Measurements from ENCODE around the gene PLPP4. TPM values are rescaled to one million over a fixed set of nuclear protein-coding genes. Genes with fewer than 3 reads are reported as not detected.

The PLPP4 gene
- total RNA-seq, 2 donors from 2014 or later = not detected

DNA sequence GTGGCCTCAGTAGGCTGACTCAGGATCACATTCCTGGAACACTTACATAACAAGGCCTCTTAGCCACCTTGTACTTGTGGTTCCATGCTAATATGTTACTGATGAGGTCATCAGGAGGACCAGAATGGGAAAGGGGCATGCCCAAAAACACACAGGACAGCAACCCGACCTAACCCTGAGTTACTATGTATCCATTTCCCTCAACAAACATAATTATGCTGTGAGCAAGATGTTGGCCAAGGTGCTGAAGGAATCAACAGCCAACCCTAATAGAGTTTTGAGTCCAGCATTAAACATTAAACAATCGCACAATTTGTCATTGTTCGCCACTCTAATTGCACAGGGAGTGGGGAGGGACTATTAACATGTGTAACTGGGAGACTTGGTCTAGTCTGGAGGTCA lies 129.4 kb downstream of the PLPP4 start:
- H3K9me3 ChIP-seq = no peaks in the 10 kb centered on the region
- TF ChIP-seq, protein P1, sequence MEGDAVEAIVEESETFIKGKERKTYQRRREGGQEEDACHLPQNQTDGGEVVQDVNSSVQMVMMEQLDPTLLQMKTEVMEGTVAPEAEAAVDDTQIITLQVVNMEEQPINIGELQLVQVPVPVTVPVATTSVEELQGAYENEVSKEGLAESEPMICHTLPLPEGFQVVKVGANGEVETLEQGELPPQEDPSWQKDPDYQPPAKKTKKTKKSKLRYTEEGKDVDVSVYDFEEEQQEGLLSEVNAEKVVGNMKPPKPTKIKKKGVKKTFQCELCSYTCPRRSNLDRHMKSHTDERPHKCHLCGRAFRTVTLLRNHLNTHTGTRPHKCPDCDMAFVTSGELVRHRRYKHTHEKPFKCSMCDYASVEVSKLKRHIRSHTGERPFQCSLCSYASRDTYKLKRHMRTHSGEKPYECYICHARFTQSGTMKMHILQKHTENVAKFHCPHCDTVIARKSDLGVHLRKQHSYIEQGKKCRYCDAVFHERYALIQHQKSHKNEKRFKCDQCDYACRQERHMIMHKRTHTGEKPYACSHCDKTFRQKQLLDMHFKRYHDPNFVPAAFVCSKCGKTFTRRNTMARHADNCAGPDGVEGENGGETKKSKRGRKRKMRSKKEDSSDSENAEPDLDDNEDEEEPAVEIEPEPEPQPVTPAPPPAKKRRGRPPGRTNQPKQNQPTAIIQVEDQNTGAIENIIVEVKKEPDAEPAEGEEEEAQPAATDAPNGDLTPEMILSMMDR (IDR thresholded peaks at IDR 0.05) = no peak
- ATAC-seq (ENCODE audit: insufficient number of reproducible peaks, low FRiP score, low read depth) = no peak
- H3K36me3 ChIP-seq = no peaks in the 10 kb centered on the region
- H3K27ac ChIP-seq = no peak overlapping the region
- no peak for DNase-seq (ENCODE audit: low spot score)
- H3K4me1 ChIP-seq (ENCODE audit: control insufficient read depth in 1 of 2, low read depth in 2 of 2) = no peaks in the 10 kb centered on the region
- H3K4me3 ChIP-seq = no peak overlapping the region
- H3K27me3 ChIP-seq (replicated peaks; ENCODE audit: insufficient read depth) = no peaks in the 10 kb centered on the region

DNA sequence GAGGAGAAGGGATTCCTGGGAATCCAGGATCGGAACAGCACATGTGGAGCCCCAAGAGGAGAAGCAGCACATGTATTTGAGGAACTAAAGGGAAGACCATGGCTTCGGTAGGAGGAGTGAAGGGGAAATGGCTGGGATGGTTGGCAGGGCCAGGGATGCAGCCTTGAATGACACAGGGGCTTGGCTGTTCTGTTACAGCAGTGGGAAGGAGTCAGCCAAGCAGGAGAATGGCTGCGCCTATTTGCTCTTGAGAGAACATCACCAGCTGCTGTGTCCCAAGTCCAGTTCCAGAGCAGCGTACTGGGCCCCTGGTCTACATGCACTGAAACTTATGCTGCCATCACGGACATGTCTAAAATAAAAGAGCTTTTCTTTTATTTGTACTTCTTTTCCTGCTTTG lies 130.0 kb downstream of the PLPP4 start:
- Histone ChIP-seq H3K27me3 (replicated peaks; ENCODE audit: insufficient read depth) (no peaks in the 10 kb centered on the region), H3K36me3 (no peaks in the 10 kb centered on the region), H3K27ac (no peak overlapping the region), H3K4me1 (ENCODE audit: control insufficient read depth in 1 of 2, low read depth in 2 of 2) (no peaks in the 10 kb centered on the region), H3K4me3 (no peak overlapping the region), H3K9me3 (no peaks in the 10 kb centered on the region)
- no peak for ATAC-seq (ENCODE audit: insufficient number of reproducible peaks, low FRiP score, low read depth)
- no peak for DNase-seq (ENCODE audit: low spot score)
- TF ChIP-seq, protein P1 (IDR thresholded peaks at IDR 0.05) = no peak

DNA sequence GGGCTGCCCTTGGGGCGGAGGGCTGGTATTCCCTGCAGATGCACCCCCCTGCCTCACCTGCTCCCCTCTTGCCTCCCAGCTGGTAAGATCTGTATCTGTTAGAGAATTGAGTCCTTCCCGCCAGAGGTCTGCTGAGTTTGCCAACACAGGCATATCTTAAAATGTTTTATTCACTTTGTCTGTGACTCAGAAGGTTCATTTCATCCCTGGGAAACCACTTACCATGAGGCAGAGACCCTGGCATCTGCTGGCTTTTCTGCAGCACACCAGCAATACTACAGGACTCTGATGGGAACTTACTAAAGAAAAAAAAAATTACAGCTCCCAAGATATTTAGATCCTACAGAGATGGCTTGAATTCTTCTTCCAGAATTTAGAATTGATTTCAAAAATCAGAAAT lies 131.3 kb downstream of the PLPP4 start:
- TF ChIP-seq, protein P1 (IDR thresholded peaks at IDR 0.05) = no peak
- no peak for DNase-seq (ENCODE audit: low spot score)
- no peak for ATAC-seq (ENCODE audit: insufficient number of reproducible peaks, low FRiP score, low read depth)

DNA sequence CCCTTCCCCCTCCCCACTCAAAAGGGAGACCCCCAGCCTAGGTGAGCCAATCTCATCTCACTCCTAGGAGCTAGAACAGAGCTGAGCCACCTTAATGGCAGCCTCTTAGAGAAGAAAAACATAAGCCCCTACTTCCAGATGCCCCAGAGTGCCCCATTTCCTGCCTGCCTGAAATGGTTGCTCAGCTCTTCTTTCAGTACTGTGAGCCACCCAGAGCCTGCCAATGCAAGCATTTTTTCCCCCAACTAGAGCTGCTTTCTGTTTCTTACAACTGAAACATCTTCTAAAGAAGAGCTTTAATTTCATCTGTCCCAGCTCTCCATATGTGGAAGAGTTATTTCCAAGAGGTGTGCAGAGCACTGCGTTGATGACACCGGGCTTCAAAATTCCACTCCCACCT lies 136.7 kb downstream of the PLPP4 start:
- H3K27me3 ChIP-seq (replicated peaks; ENCODE audit: insufficient read depth) = no peaks in the 10 kb centered on the region
- H3K4me3 ChIP-seq = no peak overlapping the region
- ATAC-seq (ENCODE audit: insufficient number of reproducible peaks, low FRiP score, low read depth) (no peak), DNase-seq (ENCODE audit: low spot score) (no peak)
- no peaks in the 10 kb centered on the region for H3K9me3 ChIP-seq
- no peak overlapping the region for H3K27ac ChIP-seq
- TF ChIP-seq, protein P1 (IDR thresholded peaks at IDR 0.05) = no peak
- no peaks in the 10 kb centered on the region for H3K36me3 ChIP-seq
- no peaks in the 10 kb centered on the region for H3K4me1 ChIP-seq (ENCODE audit: control insufficient read depth in 1 of 2, low read depth in 2 of 2)

More for the DNA sequence above, 131.3 kb downstream of the PLPP4 start:
- Histone ChIP-seq H3K4me3 (no peak overlapping the region), H3K36me3 (no peaks in the 10 kb centered on the region), H3K27me3 (replicated peaks; ENCODE audit: insufficient read depth) (no peaks in the 10 kb centered on the region), H3K27ac (no peak overlapping the region), H3K9me3 (no peaks in the 10 kb centered on the region), H3K4me1 (ENCODE audit: control insufficient read depth in 1 of 2, low read depth in 2 of 2) (no peaks in the 10 kb centered on the region)

DNA sequence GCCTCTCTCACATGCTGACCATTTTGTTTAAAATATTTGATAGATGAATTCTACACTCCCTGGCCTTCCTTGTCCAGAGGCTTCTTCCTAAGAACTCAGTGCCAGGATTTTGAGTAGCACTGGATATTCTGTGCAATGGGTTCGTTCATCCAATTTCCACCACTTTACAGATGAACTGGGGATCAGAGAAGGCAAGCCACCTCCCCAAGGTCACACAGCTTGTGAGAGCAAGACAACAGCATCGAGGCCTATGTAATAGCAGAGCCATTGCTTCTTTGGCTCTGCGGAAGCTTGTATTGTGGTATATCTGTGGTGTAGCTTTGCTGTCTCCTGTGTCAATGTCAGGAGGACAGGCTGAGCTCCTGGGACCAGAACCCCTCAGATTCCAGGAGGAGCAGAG lies 140.9 kb downstream of the PLPP4 start:
- no peak overlapping the region for H3K4me3 ChIP-seq
- no peak for DNase-seq (ENCODE audit: low spot score)
- H3K9me3 ChIP-seq = peaks cover under 1% of the 10 kb centered on the region
- H3K27me3 ChIP-seq (replicated peaks; ENCODE audit: insufficient read depth) = no peaks in the 10 kb centered on the region
- TF ChIP-seq, protein P1 (IDR thresholded peaks at IDR 0.05) = no peak
- no peaks in the 10 kb centered on the region for H3K36me3 ChIP-seq
- H3K27ac ChIP-seq = no peak overlapping the region
- no peaks in the 10 kb centered on the region for H3K4me1 ChIP-seq (ENCODE audit: control insufficient read depth in 1 of 2, low read depth in 2 of 2)
- ATAC-seq (ENCODE audit: insufficient number of reproducible peaks, low FRiP score, low read depth) = no peak
